K562 (cell line): Measurements from ENCODE around the gene LGALS3. TPM values are rescaled to one million over a fixed set of nuclear protein-coding genes. Genes with fewer than 3 reads are reported as not detected.

Source experiments
- ATAC-seq: fragments of 200-7000 bp; cut with Tn5 transposase; 3 replicates; pipeline ENCODE4 v1.9.1; 2020; ENCODE audit warnings: moderate library complexity
- BruUV-seq: library from RNA; stranded (reverse); fragments of 400-500 nt; replicated peaks from 2 replicates; lab custom pipeline; 2021; lab: Mats Ljungman, UMichigan
- CTCF ChIA-PET: fragments of 300-600 bp; formaldehyde crosslinking; extraction: SDS; loops from one replicate; lab custom pipeline; 2021; ENCODE audit warnings: low intra/inter-chr PET ratio; lab: Yijun Ruan, JAX
- POLR2A ChIA-PET: fragments of 300-600, 350-650 bp; sonication (Branson Sonifier 250); formaldehyde crosslinking; extraction: SDS; loops from one replicate; lab custom pipeline; 2021; ENCODE audit warnings: antibody characterized with exemption, inconsistent platforms; lab: Yijun Ruan, JAX
- DNase-seq, 4 experiments: peaks; one replicate each; pipeline versions ENCODE4 v3.0.0 to v3.0.0-alpha.2; 2011 to 2018; ENCODE audit warnings: low spot score in 3 of 4, mixed read lengths in 3 of 4; ENCODE audit errors: extremely low read depth in 1 of 4
- FAIRE-seq: peaks from 2 replicates; lab custom pipeline; 2011; peaks lifted over from hg19 to GRCh38; lab: Jason Lieb, UNC
- H2AFZ ChIP-seq: 2 replicates; pipeline ENCODE4 v1.6.0; 2011; ENCODE audit warnings: low read depth, low read length, control low read depth, inconsistent platforms
- H3K27ac ChIP-seq: fragments of 200-600 bp; 3 replicates; pipeline ENCODE4 v1.8.0; 2011; ENCODE audit warnings: low read depth, mild to moderate bottlenecking, control low read depth, inconsistent platforms, low read length, moderate library complexity, mixed read lengths; ENCODE audit errors: extremely low read depth
- H3K27me3 ChIP-seq, 2 experiments: fragments of 300-600 bp in 1 of 2; 2 replicates in 1 of 2; 3 replicates in 1 of 2; pipeline versions ENCODE4 v1.6.0 to v1.8.0; 2011; ENCODE audit warnings: inconsistent platforms in 2 of 2, low read length in 2 of 2, mild to moderate bottlenecking in 1 of 2, mixed read lengths in 1 of 2, moderate library complexity in 1 of 2; ENCODE audit not compliant: control insufficient read depth in 2 of 2, insufficient read depth in 2 of 2
- H3K36me3 ChIP-seq: fragments of 300-600 bp; 3 replicates; pipeline ENCODE4 v1.8.0; 2011; ENCODE audit warnings: mild to moderate bottlenecking, low read length, inconsistent platforms; ENCODE audit not compliant: control insufficient read depth, insufficient read depth
- H3K4me1 ChIP-seq, 2 experiments: fragments of 200-600 bp in 1 of 2; replicated peaks in 1 of 2; 2 replicates in 1 of 2; 3 replicates in 1 of 2; pipeline versions ENCODE4 v1.5.1 to v1.8.0; 2011; ENCODE audit warnings: inconsistent platforms in 2 of 2, low read length in 2 of 2, mild to moderate bottlenecking in 1 of 2, mixed read lengths in 1 of 2, moderate library complexity in 1 of 2; ENCODE audit not compliant: control insufficient read depth in 2 of 2, insufficient read depth in 2 of 2
- H3K4me2 ChIP-seq: 2 replicates; pipeline ENCODE4 v1.6.1; 2011; ENCODE audit warnings: low read length, control low read depth, inconsistent platforms, mixed read lengths; ENCODE audit not compliant: insufficient read depth
- H3K4me3 ChIP-seq: fragments of 200-600 bp; sonication (generic), shearing (Covaris generic); 2 replicates; pipeline ENCODE4 v1.5.1; 2016; ENCODE audit warnings: control low read depth, inconsistent platforms
- H3K79me2 ChIP-seq: fragments of 200-600 bp; 3 replicates; pipeline ENCODE4 v1.8.0; 2011; ENCODE audit warnings: low read length, inconsistent platforms; ENCODE audit not compliant: control insufficient read depth, insufficient read depth
- H3K9ac ChIP-seq, 2 experiments: 2 replicates each; pipeline versions ENCODE4 v1.6.0 to v1.6.1; 2011; ENCODE audit warnings: low read depth in 2 of 2, low read length in 2 of 2, control low read depth in 1 of 2, inconsistent platforms in 1 of 2, mild to moderate bottlenecking in 1 of 2, mixed read lengths in 1 of 2; ENCODE audit not compliant: insufficient read depth in 1 of 2
- H3K9me1 ChIP-seq: one replicate; pipeline ENCODE4 v1.6.0; 2011; ENCODE audit warnings: inconsistent platforms, mild to moderate bottlenecking, low read length, moderate library complexity; ENCODE audit not compliant: control insufficient read depth, insufficient read depth
- H3K9me3 ChIP-seq: replicated peaks from 2 replicates; pipeline ENCODE4 v1.5.1; 2011; ENCODE audit warnings: low read depth, low read length, inconsistent platforms; ENCODE audit not compliant: control insufficient read depth, insufficient read depth
- H4K20me1 ChIP-seq: replicated peaks from 2 replicates; pipeline ENCODE4 v1.6.1; 2011; ENCODE audit warnings: low read length, inconsistent platforms, mixed read lengths; ENCODE audit not compliant: control insufficient read depth, insufficient read depth
- ADNP ChIP-seq: fragments of 200-800 bp; sonication (Bioruptor generic); IDR thresholded peaks from 2 replicates; pipeline ENCODE4 v1.6.1; 2016; ENCODE audit warnings: missing genetic modification characterization, missing compliant biosample characterization
- BRF1 ChIP-seq: IDR thresholded peaks from 3 replicates; pipeline ENCODE4 v1.6.1; 2011; ENCODE audit warnings: borderline replicate concordance, mild to moderate bottlenecking; ENCODE audit not compliant: insufficient read length; ENCODE audit errors: extremely low read depth
- CXXC5 ChIP-seq: fragments of 250-450 bp; sonication (Bioruptor Pico); IDR thresholded peaks from 2 replicates; pipeline ENCODE4 v1.8.0; 2022; ENCODE audit warnings: inconsistent platforms, mild to moderate bottlenecking, moderate library complexity
- E2F6 ChIP-seq, 2 experiments: IDR thresholded peaks; 2 replicates each; pipeline ENCODE4 v1.6.1; 2011; ENCODE audit warnings: borderline replicate concordance in 1 of 2, control low read depth in 1 of 2, low read depth in 1 of 2, low read length in 1 of 2, mild to moderate bottlenecking in 1 of 2, mixed read lengths in 1 of 2, moderate library complexity in 1 of 2; ENCODE audit not compliant: insufficient read depth in 1 of 2, insufficient read length in 1 of 2, poor library complexity in 1 of 2, severe bottlenecking in 1 of 2; ENCODE audit errors: extremely low read depth in 1 of 2
- ELF1 ChIP-seq: fragments of 200-800 bp; sonication (Bioruptor generic); IDR thresholded peaks from 2 replicates; pipeline ENCODE4 v1.6.1; 2016; ENCODE audit warnings: missing genetic modification characterization, missing compliant biosample characterization
- ETV5 ChIP-seq: sonication (generic); formaldehyde crosslinking; IDR thresholded peaks from 2 replicates; pipeline ENCODE4 v1.4.0; 2020; ENCODE audit warnings: low read depth, mild to moderate bottlenecking, missing genetic modification reagents
- FOXK2 ChIP-seq, 2 experiments: fragments of 450-650 bp; IDR thresholded peaks in 1 of 2; conservative IDR thresholded peaks in 1 of 2; 2 replicates each; pipeline ENCODE4 v1.6.1; 2016; ENCODE audit warnings: low read depth in 2 of 2, mild to moderate bottlenecking in 1 of 2
- GABPA ChIP-seq: fragments of 200-800 bp; sonication (Bioruptor generic); conservative IDR thresholded peaks from 2 replicates; pipeline ENCODE4 v1.6.1; 2016; ENCODE audit warnings: low read depth, missing genetic modification characterization, missing compliant biosample characterization
- HNRNPUL1 ChIP-seq: fragments of 200-400 bp; formaldehyde crosslinking; IDR thresholded peaks from 2 replicates; pipeline ENCODE4 v1.6.1; 2017; ENCODE audit warnings: low read length
- MAFF ChIP-seq: IDR thresholded peaks from 2 replicates; pipeline ENCODE4 v1.6.1; 2012; ENCODE audit warnings: low read length, improper control_type of control experiment
- NCOA1 ChIP-seq: fragments of 450-650 bp; IDR thresholded peaks from 2 replicates; pipeline ENCODE4 v1.6.1; 2016; ENCODE audit warnings: low read depth
- SNAPC5 ChIP-seq: fragments of 250-450 bp; sonication (Bioruptor Pico); IDR thresholded peaks from 2 replicates; pipeline ENCODE4 v1.8.0; 2021; ENCODE audit warnings: moderate library complexity, mild to moderate bottlenecking, inconsistent platforms
- SOX6 ChIP-seq: fragments of 450-650 bp; IDR thresholded peaks from 2 replicates; pipeline ENCODE4 v1.6.1; 2014; ENCODE audit warnings: mild to moderate bottlenecking
- SUPT5H ChIP-seq: fragments of 450-650 bp; IDR thresholded peaks from 2 replicates; pipeline ENCODE4 v1.6.1; 2016
- TCF15 ChIP-seq: fragments of 250-450 bp; sonication (Bioruptor Pico); IDR thresholded peaks from 2 replicates; pipeline ENCODE4 v1.8.0; 2022; ENCODE audit warnings: moderate library complexity, mild to moderate bottlenecking, inconsistent platforms
- ZKSCAN1 ChIP-seq: fragments of 150-350 bp; IDR thresholded peaks from 2 replicates; pipeline ENCODE4 v1.6.1; 2016; ENCODE audit warnings: low read depth, low read length
- ZKSCAN3 ChIP-seq: fragments of 250-450 bp; sonication (Bioruptor Pico); IDR thresholded peaks from 2 replicates; pipeline ENCODE4 v1.4.0; 2020
- ZNF212 ChIP-seq: fragments of 450-650 bp; formaldehyde crosslinking; IDR thresholded peaks from 2 replicates; pipeline ENCODE4 v1.4.0; 2020; ENCODE audit warnings: mild to moderate bottlenecking
- ZNF57 ChIP-seq: fragments of 450-650 bp; formaldehyde crosslinking; IDR thresholded peaks from 2 replicates; pipeline ENCODE4 v1.4.0; 2020; ENCODE audit warnings: mild to moderate bottlenecking, moderate library complexity
- ZNF75A ChIP-seq: fragments of 450-650 bp; formaldehyde crosslinking; IDR thresholded peaks from 2 replicates; pipeline ENCODE4 v1.4.0; 2020; ENCODE audit warnings: mild to moderate bottlenecking
- ZNF766 ChIP-seq: fragments of 200-800 bp; sonication (Bioruptor generic); conservative IDR thresholded peaks from 2 replicates; pipeline ENCODE4 v1.6.1; 2016; ENCODE audit warnings: missing genetic modification characterization, missing compliant biosample characterization
- WGBS: fragments of 100-300 bp; shearing (Covaris generic); methylation state at CpG from one replicate; pipeline ENCODE4 v1.1.6; 2016; ENCODE audit warnings: low coverage, mixed read lengths; ENCODE audit not compliant: insufficient coverage; ENCODE audit errors: missing lambda C conversion rate; 5-methylcytosine and 5-hydroxymethylcytosine counted together
- in situ Hi-C: fragments of 300-500 bp; cut with MboI; formaldehyde crosslinking; loops from 4 replicates; pipeline ENCODE4 v1.15.0; 2018; ENCODE audit warnings: inconsistent platforms, mixed read lengths
- intact Hi-C: fragments of 100-400 bp; cut with micrococcal nuclease; formaldehyde crosslinking; loops from 2 replicates; pipeline ENCODE4 v1.14.2; 2022
- polyA plus RNA-seq, 8 experiments: library from polyadenylated mRNA; depleted of rRNA in 4 of 8; stranded (reverse) in 5 of 8; unstranded in 3 of 8; fragments of >200 nt; fragmentation: Nextera tagmentation in 2 of 8; fragmentation: Illumina TruSeq in 1 of 8; extraction: Ambion mirVana in 2 of 8; extraction: Trizol in 1 of 8; gene quantifications; 2 replicates each; pipeline versions ENCODE4 v1.2.1 to v1.2.3, GENCODE V29; 2011 to 2014; ENCODE audit warnings: inconsistent platforms in 1 of 8, missing spikeins in 1 of 8
- total RNA-seq, 7 experiments: library from RNA; depleted of rRNA in 6 of 7; stranded (reverse); fragments of >200 nt in 6 of 7; fragmentation: Illumina TruSeq in 2 of 7; extraction: Trizol in 2 of 7; gene quantifications; 2 replicates each; pipeline versions ENCODE4 v1.2.1 to v1.2.3, GENCODE V29; 2011 to 2021; ENCODE audit warnings: low replicate concordance in 1 of 7

LGALS3 gene
- total and polyA plus RNA-seq, 9 of the 15 experiments (the other 6 are each of a cell fraction or from before 2014, with no cell fraction given), result 0.04 to 1.9 (median 1.1) TPM

GRCh38 chr14:55117803-55118441, 11.1 kb upstream of the LGALS3 start (continued):
- TF ChIP-seq FOXK2 (conservative IDR thresholded peaks at IDR 0.05 in 1 of 2, IDR thresholded peaks at IDR 0.05 in 1 of 2; ENCODE audit: low read depth in 2 of 2) (no peak), ZNF766 (CRISPR knock-in tag) (peak; percentile 64), ZKSCAN3 (CRISPR knock-in tag) (no peak), CXXC5 (CRISPR knock-in tag) (0 out of 2 replicates have a peak, but pooled peaks have one; percentile 2), MAFF (no peak), ADNP (tag) (no peak), ELF1 (peak; percentile 28; the same call in 1 of the 2 replicates), NCOA1 (no peak), SOX6 (peak; percentile 68; the same call in 1 of the 2 replicates), BRF1 (no peak), ZKSCAN1 (no peak), HNRNPUL1 (no peak)

- Histone ChIP-seq H2AFZ (peak overlapping the region; percentile 53), H3K9me3 (no peaks in the 10 kb centered on the region), H3K9ac (no peak overlapping the region), H3K9me1 (no peaks in the 10 kb centered on the region), H3K4me3 (no peak overlapping the region), H3K4me2 (no peak overlapping the region), H3K79me2 (no peaks in the 10 kb centered on the region), H3K27ac (no peak overlapping the region), H3K4me1 (peaks cover 18 to 38% of the 10 kb centered on the region in 2 experiments), H3K36me3 (no peaks in the 10 kb centered on the region), H4K20me1 (no peaks in the 10 kb centered on the region), H3K27me3 (no peaks in the 10 kb centered on the region)
- intact Hi-C loops, result no loop called here
- 78% methylated on average over 3 of the region's 3 CpGs for WGBS
- CTCF ChIA-PET, result no interaction called here
- ATAC-seq, result no peak
- in situ Hi-C loops, result no loop called here
- no peak for DNase-seq
- POLR2A ChIA-PET, result no interaction called here
- FAIRE-seq, result no peak
- BruUV-seq, result no TSS peak
- TF ChIP-seq ZNF57 (CRISPR knock-in tag) (no peak), ZNF75A (no peak), E2F6 (IDR thresholded peaks at IDR 0.05; ENCODE audit: borderline replicate concordance in 1 of 2, extremely low read depth in 1 of 2, insufficient read depth in 1 of 2, insufficient read length in 1 of 2, low read depth in 1 of 2, low read length in 1 of 2, poor library complexity in 1 of 2, severe bottlenecking in 1 of 2) (no peak), ZNF212 (CRISPR knock-in tag) (no peak), GABPA (tag) (no peak), SNAPC5 (CRISPR knock-in tag) (no peak), TCF15 (CRISPR knock-in tag) (no peak), SUPT5H (no peak), ETV5 (no peak)
Observed at GRCh38 chr14:55118761-55119160, 10.3 kb upstream of the LGALS3 start.
